Neural progenitor cell (in vitro differentiated cells): ENCODE results near the gene GNB1.

Source experiments
- EZH2 ChIP-seq: fragments of 200-600 bp; sonication (generic); IDR thresholded peaks from 2 replicates; pipeline ENCODE4 v1.6.1; 2017; ENCODE audit warnings: antibody characterized with exemption, mild to moderate bottlenecking, moderate library complexity
- TF ChIP-seq, protein P1 (sequence below): fragments of 200-600 bp; sonication (generic); IDR thresholded peaks from 2 replicates; pipeline ENCODE4 v1.5.1; 2017; ENCODE audit warnings: antibody characterized with exemption, mild to moderate bottlenecking

DNA sequence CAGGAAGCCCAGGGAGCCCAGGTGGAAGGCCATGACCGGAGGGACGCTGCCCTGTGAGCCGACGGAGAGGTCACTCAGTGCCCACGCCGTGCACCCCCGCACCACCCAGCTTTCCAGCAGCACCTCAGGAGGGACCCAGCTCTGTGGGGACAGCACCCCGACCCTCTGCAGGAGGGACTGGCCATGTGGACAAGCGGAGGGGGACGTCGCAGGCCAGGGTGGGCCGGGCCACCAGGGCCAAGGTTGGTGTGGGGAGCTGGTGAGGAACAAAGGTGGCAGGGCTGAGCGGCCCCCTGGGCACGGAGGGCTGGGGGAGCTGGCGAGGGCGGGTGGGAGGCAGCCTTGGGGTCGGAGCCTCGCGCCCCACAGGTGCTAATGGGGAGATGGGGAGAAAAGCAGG, 135.5 kb downstream of the GNB1 start:
- TF ChIP-seq, protein P1, sequence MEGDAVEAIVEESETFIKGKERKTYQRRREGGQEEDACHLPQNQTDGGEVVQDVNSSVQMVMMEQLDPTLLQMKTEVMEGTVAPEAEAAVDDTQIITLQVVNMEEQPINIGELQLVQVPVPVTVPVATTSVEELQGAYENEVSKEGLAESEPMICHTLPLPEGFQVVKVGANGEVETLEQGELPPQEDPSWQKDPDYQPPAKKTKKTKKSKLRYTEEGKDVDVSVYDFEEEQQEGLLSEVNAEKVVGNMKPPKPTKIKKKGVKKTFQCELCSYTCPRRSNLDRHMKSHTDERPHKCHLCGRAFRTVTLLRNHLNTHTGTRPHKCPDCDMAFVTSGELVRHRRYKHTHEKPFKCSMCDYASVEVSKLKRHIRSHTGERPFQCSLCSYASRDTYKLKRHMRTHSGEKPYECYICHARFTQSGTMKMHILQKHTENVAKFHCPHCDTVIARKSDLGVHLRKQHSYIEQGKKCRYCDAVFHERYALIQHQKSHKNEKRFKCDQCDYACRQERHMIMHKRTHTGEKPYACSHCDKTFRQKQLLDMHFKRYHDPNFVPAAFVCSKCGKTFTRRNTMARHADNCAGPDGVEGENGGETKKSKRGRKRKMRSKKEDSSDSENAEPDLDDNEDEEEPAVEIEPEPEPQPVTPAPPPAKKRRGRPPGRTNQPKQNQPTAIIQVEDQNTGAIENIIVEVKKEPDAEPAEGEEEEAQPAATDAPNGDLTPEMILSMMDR: no peak
- no peak for TF ChIP-seq EZH2
